Activated CD4-positive, alpha-beta memory T cell treated with anti-CD3 and anti-CD28 coated beads for 36 hours (primary cell): Measurements from ENCODE around the gene DUOX1. TPM values are rescaled to one million over a fixed set of nuclear protein-coding genes. Genes with fewer than 3 reads are reported as not detected.

Experiments used
- CTCF ChIA-PET: fragments of 350-600 bp; sonication (Branson Sonifier 250); formaldehyde crosslinking; loops from one replicate; lab custom pipeline; 2021; ENCODE audit warnings: antibody characterized with exemption, inconsistent platforms; lab: Charles Lee
- POLR2A ChIA-PET: fragments of 350-600 bp; sonication (Branson Sonifier 250); formaldehyde crosslinking; loops from one replicate; lab custom pipeline; 2021; ENCODE audit warnings: antibody characterized with exemption; lab: Charles Lee
- DNase-seq: peaks from one replicate; pipeline ENCODE4 v3.0.0-alpha.2; 2020
- H3K27ac Mint-ChIP-seq: one replicate; pipeline ENCODE4 v1.8.0; 2021; ENCODE audit warnings: mixed read lengths
- H3K27me3 Mint-ChIP-seq: one replicate; pipeline ENCODE4 v1.8.0; 2021; ENCODE audit warnings: mixed read lengths
- H3K36me3 Mint-ChIP-seq: one replicate; pipeline ENCODE4 v1.8.0; 2021; ENCODE audit warnings: mixed read lengths
- H3K4me1 Mint-ChIP-seq: one replicate; pipeline ENCODE4 v1.8.0; 2021; ENCODE audit warnings: low read depth, mixed read lengths
- H3K4me3 Mint-ChIP-seq: one replicate; pipeline ENCODE4 v1.8.0; 2021; ENCODE audit warnings: mild to moderate bottlenecking, mixed read lengths
- H3K9me3 Mint-ChIP-seq: one replicate; pipeline ENCODE4 v1.8.0; 2021; ENCODE audit warnings: mixed read lengths
- intact Hi-C: fragments of 100-400 bp; cut with micrococcal nuclease; formaldehyde crosslinking; loops from one replicate; pipeline ENCODE4 v1.15.1; 2023
- total RNA-seq, 2 experiments: library from RNA; stranded (reverse); gene quantifications; one replicate each; pipeline ENCODE4 v1.2.3, GENCODE V29; 2021

DUOX1 gene
- total RNA-seq, 2 experiments from 2014 or later: 0.51 to 0.74 TPM

DNA sequence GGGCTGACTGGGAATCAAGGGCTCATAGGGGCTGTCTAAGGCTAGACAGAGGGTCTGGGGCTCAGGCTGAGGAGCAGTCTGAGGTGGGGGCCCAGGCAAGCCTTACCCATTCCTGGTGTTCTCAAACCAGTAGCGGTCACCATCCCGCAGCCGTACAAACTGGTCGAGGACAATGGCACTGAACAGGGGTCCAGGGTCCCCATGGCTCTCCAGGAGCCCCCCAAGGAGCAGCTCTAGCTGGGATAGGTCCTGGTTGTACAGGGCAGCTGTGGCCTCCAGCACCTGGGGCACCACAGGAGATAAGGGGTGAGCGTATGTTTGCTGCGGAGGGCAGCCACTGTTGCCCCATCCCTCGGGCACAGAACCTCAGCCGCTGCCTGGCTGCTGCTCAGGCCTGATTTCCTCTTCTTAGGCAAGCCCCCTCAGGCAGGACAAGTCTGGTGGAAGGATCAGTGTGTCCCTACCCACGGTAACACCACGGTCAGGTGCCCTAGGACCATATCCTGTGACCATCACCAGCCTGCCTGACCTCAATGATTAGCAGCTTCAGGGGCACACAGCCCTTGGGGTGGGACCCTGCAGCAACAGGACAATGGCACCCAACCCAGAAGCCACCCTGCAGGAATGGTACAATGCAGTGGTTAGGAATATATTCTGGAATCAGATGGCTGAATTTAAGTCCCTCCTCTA is 21.7 kb upstream of the DUOX1 start:
- ChIA-PET POLR2A (no interaction called here), CTCF (interaction anchor here (0.9 kb wide), 1 partner anchor 10 kb away, joined by 3 read pairs; no protein-coding TSS in a partner anchor)
- H3K27ac Mint-ChIP-seq: no peak overlapping the region
- DNase-seq: no peak
- H3K4me3 Mint-ChIP-seq: no peak overlapping the region
- peaks cover 32% of the 10 kb centered on the region for H3K27me3 Mint-ChIP-seq
- intact Hi-C loops: no loop called here
- no peaks in the 10 kb centered on the region for H3K9me3 Mint-ChIP-seq
- H3K4me1 Mint-ChIP-seq: peaks cover 13% of the 10 kb centered on the region
- H3K36me3 Mint-ChIP-seq: no peaks in the 10 kb centered on the region

GRCh38 chr15:45110256-45110820 is 19.5 kb upstream of the DUOX1 start:
- Mint-ChIP-seq H3K36me3 (no peaks in the 10 kb centered on the region), H3K27ac (no peak overlapping the region), H3K4me3 (no peak overlapping the region), H3K4me1 (peaks cover 21% of the 10 kb centered on the region), H3K9me3 (no peaks in the 10 kb centered on the region), H3K27me3 (peaks cover 55% of the 10 kb centered on the region)
- DNase-seq: no peak
- ChIA-PET CTCF (interaction anchor here (0.6 to 2.0 kb wide), 2 partner anchors 8 to 11 kb away, joined by 3 to 10 read pairs; no protein-coding TSS in a partner anchor), POLR2A (no interaction called here)
- intact Hi-C loops: no loop called here

DNA sequence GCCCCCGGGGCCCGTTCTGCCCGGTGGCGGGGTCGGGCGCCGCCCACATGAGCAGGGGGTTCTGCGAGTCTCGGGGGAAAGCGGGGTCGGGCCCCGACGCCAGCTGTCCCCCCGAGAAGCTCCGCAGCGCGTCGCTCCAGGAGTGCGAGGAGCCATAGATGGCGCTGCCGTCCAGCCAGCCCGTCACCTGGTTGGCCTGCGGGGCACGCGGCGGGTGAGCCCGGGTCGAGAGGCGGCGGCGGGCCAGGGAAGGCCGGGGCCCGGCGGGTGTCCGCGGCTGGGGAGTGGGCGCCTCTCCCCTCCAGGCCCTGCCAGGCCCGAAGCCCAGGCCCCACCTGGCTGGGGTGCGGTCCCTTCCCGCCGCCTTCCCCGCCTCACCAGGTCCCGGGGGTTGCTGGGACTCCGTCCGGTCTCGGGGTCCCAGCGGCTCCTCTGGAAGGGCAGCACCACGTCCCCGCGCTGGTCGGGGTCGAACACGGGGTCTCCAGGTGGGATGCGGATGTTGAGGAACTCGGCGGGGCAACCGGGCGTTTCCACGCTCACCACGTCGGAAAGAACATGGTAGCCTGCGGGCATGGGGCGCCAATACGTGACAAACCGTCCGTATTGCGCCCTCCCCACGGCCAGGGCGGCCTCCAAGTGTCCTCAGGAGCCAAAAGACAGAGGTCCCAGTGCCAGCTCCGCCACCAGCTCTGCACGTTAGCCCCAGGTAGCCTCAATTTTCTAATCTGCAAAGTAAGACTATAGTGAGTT is 18.2 kb upstream of the DUOX1 start:
- POLR2A ChIA-PET: no interaction called here
- intact Hi-C loops: no loop called here
- H3K36me3 Mint-ChIP-seq: no peaks in the 10 kb centered on the region
- H3K4me1 Mint-ChIP-seq: peaks cover 26% of the 10 kb centered on the region
- H3K27me3 Mint-ChIP-seq: peaks cover 59% of the 10 kb centered on the region
- H3K9me3 Mint-ChIP-seq: no peaks in the 10 kb centered on the region
- CTCF ChIA-PET: interaction anchor here (1.5 kb wide), 1 partner anchor 10 kb away, joined by 4 read pairs; no protein-coding TSS in a partner anchor
- H3K27ac Mint-ChIP-seq: no peak overlapping the region
- H3K4me3 Mint-ChIP-seq: no peak overlapping the region
- no peak for DNase-seq

DNA sequence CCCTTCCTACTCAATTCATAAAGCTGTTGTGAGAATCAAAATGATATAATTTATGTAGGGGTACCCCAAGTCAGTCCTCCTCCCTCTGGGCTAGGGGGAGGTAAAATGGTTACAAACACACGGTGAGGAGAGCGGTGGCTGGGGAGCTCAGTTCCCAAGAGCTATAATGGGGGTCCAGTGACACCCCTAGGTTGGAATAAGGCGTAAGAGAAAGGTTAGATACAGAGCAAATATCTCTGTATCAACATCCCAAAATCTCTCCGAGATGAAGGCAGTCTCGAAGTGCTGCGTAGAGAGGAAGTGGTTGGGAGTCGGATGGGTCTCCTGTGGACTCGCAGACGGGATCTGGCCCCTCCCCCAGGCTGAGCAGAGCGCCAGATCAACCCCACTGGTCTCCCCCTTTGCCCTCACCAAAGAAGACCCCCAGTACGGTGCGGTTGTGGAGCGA is 17.6 kb upstream of the DUOX1 start:
- Mint-ChIP-seq H3K9me3 (no peaks in the 10 kb centered on the region), H3K27ac (no peak overlapping the region), H3K36me3 (no peaks in the 10 kb centered on the region), H3K4me1 (peaks cover 30% of the 10 kb centered on the region), H3K27me3 (peaks cover 61% of the 10 kb centered on the region), H3K4me3 (peak overlapping the region; percentile 27)
- POLR2A ChIA-PET: no interaction called here
- intact Hi-C loops: no loop called here
- DNase-seq: no peak
- CTCF ChIA-PET: interaction anchor here (1.1 to 1.5 kb wide), 2 partner anchors 9 to 14 kb away, joined by 3 to 4 read pairs; no protein-coding TSS in a partner anchor

DNA sequence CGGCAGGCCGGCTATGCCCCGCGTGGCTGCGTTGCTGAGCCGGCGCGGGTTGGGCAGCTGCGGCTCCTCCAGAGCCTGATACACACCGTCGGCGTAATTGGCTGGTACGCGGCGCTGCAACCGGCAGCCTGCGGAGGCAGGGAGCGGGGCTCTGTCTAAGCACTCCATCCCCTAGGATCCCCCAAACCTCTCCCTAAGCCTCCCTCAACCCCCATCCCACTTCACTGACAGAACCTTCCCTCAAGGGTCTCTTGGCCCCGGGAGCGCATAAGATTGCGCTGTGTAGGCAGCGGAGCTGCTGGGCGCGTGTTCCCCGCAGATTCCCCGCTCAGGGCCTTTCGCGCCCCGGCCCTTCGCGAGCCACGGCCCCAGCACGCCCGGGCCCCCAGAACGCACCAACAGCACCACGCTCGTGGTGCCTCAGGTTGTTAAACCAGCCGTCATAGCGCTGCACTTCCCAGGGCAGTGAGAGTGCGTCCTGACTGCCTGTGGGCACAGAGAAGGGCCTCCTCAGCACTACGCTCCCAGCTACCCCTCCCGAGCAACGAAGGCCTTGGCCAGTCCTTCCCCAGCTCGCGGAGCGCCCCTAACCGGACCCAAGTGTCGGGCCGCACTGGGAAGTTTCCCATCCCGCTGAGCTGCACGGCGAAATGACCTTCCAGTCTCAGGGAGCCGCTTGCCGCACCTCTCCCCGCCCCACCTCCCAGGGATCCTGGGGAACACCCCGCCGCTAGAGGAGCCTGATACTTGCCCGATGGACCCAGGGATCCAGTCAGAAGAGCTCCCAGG is 17.0 kb upstream of the DUOX1 start:
- CTCF ChIA-PET: interaction anchor here (1.1 to 1.5 kb wide), 2 partner anchors 9 to 13 kb away, joined by 3 to 4 read pairs; no protein-coding TSS in a partner anchor
- Mint-ChIP-seq H3K4me3 (peak overlapping the region; percentile 27), H3K9me3 (no peaks in the 10 kb centered on the region), H3K4me1 (peaks cover 36% of the 10 kb centered on the region), H3K27ac (no peak overlapping the region), H3K27me3 (peaks cover 66% of the 10 kb centered on the region), H3K36me3 (no peaks in the 10 kb centered on the region)
- DNase-seq: no peak
- POLR2A ChIA-PET: no interaction called here
- intact Hi-C loops: no loop called here

GRCh38 chr15:45113380-45113990 is 16.3 kb upstream of the DUOX1 start:
- Mint-ChIP-seq H3K9me3 (no peaks in the 10 kb centered on the region), H3K27ac (no peak overlapping the region), H3K4me1 (peaks cover 38% of the 10 kb centered on the region), H3K36me3 (no peaks in the 10 kb centered on the region), H3K27me3 (peaks cover 70% of the 10 kb centered on the region), H3K4me3 (no peak overlapping the region)
- ChIA-PET POLR2A (interaction anchor here (0.5 kb wide), 1 partner anchor 24 kb away, joined by 4 read pairs; no protein-coding TSS in a partner anchor), CTCF (interaction anchor here (1.1 kb wide), 1 partner anchor 13 kb away, joined by 3 read pairs; no protein-coding TSS in a partner anchor)
- intact Hi-C loops: no loop called here
- DNase-seq: no peak

DNA sequence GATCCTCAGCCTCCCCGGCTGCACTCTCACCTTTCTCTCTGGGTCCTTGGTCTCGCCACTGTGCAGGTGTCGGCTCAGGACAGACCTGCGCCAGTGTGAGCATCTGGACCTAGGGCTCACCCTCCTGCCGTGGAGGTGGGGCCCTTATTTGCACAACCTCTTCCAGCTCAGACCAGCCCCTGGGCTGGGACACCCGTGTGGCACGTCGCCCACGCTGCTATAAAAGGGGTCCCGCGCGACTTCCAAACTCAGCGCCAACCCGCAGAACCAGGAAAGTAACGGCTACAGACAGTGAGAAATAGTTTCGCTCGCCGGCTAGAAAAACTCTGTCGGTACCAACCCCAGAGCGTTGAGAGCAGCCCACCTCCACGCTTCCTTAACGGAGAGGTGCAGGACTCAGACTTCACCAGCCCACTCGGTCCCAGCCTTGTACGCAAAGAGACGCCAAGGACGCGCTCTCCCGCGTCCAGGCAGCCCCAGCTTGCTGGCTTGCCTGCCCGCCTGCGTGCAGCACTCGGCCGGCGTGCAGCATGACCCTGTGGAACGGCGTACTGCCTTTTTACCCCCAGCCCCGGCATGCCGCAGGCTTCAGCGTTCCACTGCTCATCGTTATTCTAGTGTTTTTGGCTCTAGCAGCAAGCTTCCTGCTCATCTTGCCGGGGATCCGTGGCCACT is 15.6 kb upstream of the DUOX1 start, which contains the start of the genes DUOX2 and DUOXA2:
TSS of gene DUOX2 (minus strand) at position 97 of the 675 bp plus-strand sequence. CDS start 761 bp downstream, outside the sequence.
TSS of gene DUOXA2 (plus strand) at position 251 of the 675 bp plus-strand sequence. CDS start at position 531, 280 bp downstream.
- Mint-ChIP-seq H3K27ac (no peak within 1 kb of the TSS), H3K9me3 (no peaks in the 10 kb centered on the region), H3K4me1 (peaks cover 38% of the 10 kb centered on the region), H3K27me3 (peaks cover 70% of the 10 kb centered on the region), H3K36me3 (no peaks in the 10 kb centered on the region), H3K4me3 (no peak within 1 kb of the TSS)
- CTCF ChIA-PET: interaction anchor here (0.8 to 1.0 kb wide), 2 partner anchors 11 to 21 kb away, joined by 3 read pairs; no protein-coding TSS in a partner anchor
- no peak for DNase-seq
- POLR2A ChIA-PET: no interaction called here
- intact Hi-C loops: no loop called here

DNA sequence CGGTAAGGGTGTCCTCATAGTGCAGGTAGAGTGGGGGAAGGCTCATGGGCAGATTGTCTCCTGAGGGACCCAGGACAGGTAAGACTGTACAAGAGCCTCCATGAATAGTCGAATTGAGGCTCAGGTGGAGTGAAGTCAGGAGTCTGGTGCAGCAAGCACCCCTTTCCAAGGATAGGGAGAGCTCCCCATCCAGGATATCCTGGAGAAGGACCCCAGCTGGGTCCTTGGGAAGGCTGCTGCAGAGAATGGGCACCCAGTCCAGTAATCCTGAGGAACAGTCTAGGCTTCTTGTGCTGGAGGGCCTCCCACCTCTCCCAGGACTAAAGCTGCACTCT is 15.1 kb upstream of the DUOX1 start:
- Mint-ChIP-seq H3K27ac (no peak overlapping the region), H3K9me3 (no peaks in the 10 kb centered on the region), H3K36me3 (no peaks in the 10 kb centered on the region), H3K4me1 (peaks cover 38% of the 10 kb centered on the region), H3K27me3 (peaks cover 69% of the 10 kb centered on the region), H3K4me3 (no peak overlapping the region)
- intact Hi-C loops: no loop called here
- ChIA-PET POLR2A (no interaction called here), CTCF (interaction anchor here (0.8 to 1.0 kb wide), 2 partner anchors 10 to 21 kb away, joined by 3 read pairs; no protein-coding TSS in a partner anchor)
- no peak for DNase-seq

DNA sequence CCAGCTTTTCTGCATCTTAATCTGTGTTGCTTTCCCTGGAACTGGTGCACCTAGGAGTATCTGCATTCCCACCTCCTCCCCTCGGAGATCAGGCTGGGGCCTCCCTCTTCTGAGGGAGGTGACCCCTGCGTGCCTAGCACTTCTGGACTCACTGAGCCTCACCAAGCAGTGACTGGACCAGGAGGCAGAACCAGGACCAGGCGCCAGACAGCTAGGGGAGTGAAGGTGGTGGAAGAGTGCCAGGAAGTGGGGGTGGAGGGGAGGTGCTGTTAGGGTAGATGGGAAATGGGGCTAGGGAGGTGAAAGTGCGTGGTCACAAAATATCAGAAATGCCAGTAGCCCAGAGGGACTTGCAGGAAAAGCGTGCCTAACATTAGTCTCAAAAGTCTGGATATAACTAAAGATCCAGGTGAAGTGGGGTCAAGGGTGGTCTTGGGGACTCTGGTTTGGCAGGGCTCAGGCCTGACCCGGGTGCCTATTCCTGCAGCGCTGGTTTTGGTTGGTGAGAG is 14.4 kb upstream of the DUOX1 start:
- Mint-ChIP-seq H3K4me1 (peaks cover 38% of the 10 kb centered on the region), H3K36me3 (no peaks in the 10 kb centered on the region), H3K9me3 (no peaks in the 10 kb centered on the region), H3K4me3 (no peak overlapping the region), H3K27ac (no peak overlapping the region), H3K27me3 (peaks cover 65% of the 10 kb centered on the region)
- ChIA-PET CTCF (interaction anchor here (0.8 to 1.8 kb wide), 2 partner anchors 12 to 20 kb away, joined by 3 to 8 read pairs; no protein-coding TSS in a partner anchor), POLR2A (no interaction called here)
- intact Hi-C loops: no loop called here
- DNase-seq: no peak

- ChIA-PET CTCF (interaction anchor here (0.6 to 1.8 kb wide), 6 partner anchors 11 to 284 kb away, joined by 3 to 8 read pairs (median 3); no protein-coding TSS in a partner anchor), POLR2A (no interaction called here)
- Mint-ChIP-seq H3K4me3 (no peak overlapping the region), H3K36me3 (no peaks in the 10 kb centered on the region), H3K9me3 (no peaks in the 10 kb centered on the region), H3K4me1 (peaks cover 38% of the 10 kb centered on the region), H3K27me3 (peaks cover 66% of the 10 kb centered on the region), H3K27ac (no peak overlapping the region)
- DNase-seq: no peak
- intact Hi-C loops: no loop called here
Measured at GRCh38 chr15:45116006-45116481, 13.8 kb upstream of the DUOX1 start.
